ENCODE measurements around the gene CLGN.

GRCh38 chr4:140463614-140464013 is 36.2 kb upstream of the CLGN start:
- TF ChIP-seq, protein P1, sequence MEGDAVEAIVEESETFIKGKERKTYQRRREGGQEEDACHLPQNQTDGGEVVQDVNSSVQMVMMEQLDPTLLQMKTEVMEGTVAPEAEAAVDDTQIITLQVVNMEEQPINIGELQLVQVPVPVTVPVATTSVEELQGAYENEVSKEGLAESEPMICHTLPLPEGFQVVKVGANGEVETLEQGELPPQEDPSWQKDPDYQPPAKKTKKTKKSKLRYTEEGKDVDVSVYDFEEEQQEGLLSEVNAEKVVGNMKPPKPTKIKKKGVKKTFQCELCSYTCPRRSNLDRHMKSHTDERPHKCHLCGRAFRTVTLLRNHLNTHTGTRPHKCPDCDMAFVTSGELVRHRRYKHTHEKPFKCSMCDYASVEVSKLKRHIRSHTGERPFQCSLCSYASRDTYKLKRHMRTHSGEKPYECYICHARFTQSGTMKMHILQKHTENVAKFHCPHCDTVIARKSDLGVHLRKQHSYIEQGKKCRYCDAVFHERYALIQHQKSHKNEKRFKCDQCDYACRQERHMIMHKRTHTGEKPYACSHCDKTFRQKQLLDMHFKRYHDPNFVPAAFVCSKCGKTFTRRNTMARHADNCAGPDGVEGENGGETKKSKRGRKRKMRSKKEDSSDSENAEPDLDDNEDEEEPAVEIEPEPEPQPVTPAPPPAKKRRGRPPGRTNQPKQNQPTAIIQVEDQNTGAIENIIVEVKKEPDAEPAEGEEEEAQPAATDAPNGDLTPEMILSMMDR (IDR thresholded peaks at IDR 0.05), result no peak
- TF ChIP-seq EZH2 (IDR thresholded peaks at IDR 0.05), result no peak
